GM18907 (cell line): ENCODE data around the gene SFXN5.
"Not testable (repeated sequence)": the region's sequence is repeated elsewhere in the genome, so short reads cannot be mapped to it uniquely, and the experiment has no call there.

Experiments used
- ATAC-seq: cut with Tn5 transposase; IDR thresholded peaks from one replicate; pipeline ENCODE4 v1.9.1; 2021; ENCODE audit warnings: mild to moderate bottlenecking, moderate library complexity; ENCODE audit not compliant: unreplicated experiment

Gene SFXN5

GRCh38 chr2:73101626-73102256 lies 30.2 kb upstream of the SFXN5 start:
- no peak for ATAC-seq

DNA sequence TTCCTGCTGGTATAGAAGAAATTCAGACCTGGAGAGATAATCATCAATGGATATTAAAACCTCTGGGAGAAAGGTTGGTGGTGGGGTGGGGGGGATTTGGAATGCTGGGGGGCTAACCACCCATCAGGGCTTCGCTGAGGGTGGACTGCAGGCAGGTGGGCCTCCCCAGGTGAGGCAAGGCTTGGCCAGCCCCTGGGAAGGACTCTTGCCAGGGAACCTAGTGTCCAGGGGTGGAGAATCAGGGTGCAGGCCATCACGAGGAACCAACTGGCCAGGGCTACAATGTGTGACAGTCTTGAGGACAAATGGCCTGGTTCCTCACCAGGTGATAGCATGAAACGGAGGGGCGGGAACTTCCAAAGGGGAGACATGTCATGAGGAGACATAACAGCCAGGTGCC lies 29.4 kb upstream of the SFXN5 start:
- ATAC-seq = no peak

DNA sequence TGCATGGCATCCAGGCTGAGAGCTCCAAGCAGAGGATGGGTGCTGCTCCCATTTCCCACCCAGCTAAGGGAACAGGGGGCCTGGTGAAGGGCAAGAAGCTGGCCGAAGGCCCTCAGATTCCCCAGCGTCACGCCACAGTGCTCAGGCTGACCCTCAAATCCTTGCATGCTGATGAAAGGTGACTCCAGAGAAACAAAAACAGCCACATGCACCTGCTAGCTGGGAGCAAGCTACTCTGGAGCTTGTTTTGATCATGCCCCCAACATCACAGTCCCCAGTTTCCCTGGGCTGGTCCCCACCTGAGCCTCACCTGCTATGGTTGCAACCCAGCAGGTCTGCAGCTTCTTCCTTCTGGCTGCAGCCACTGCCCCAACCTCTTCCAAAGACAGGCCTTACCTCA lies 28.0 kb upstream of the SFXN5 start:
- ATAC-seq = no peak

DNA sequence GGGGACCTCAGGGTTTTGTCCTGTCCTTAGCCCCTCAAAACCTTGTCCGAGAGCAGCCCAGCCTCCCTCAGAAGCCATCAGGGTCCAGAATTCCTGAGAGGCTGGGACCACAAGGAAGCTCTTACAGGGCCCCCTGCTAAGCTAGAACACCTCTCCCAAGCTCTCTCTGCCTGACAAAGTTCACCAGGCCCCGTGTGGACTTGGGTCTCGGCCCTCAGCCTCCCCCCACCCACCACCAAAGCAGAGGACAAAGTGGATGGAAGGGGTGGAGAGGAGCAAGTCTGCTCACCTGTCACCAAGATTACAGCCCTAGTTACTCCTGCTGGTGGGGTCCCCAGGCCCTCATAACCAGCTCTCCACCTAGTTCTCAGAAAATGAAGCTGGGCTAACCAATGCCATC lies 24.4 kb upstream of the SFXN5 start:
- ATAC-seq = no peak

DNA sequence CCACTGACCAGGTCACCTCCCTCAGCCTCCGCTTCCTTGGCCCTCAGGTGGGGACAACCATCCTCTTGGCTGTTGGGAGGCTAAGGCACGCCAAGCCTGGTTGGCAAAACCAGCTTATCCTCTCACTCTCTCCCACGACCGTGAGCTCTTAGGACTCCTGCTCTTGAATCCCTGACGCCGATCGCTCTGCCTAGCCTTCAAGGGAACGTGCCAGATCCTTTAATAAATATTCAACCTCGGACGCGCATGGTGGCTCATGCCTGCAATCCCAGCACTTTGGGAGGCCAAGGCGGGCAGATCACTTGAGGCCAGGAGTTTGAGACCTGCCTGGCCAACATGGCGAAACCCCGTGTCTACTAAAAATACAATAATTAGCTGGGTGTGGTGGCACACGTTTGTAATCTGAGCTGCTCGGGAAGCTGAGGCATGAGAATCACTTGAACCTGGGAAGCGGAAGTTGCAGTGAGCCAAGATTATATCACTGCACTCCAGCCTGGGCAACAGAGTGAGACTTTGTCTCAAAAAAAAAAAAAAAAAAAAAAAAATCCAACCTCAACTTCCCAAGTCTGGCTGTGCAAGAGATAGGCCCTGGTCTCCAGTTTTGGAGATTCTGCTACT lies 22.2 kb upstream of the SFXN5 start:
- not testable (repeated sequence) for ATAC-seq

- ATAC-seq = no peak
Observed at GRCh38 chr2:73092146-73092783, 20.8 kb upstream of the SFXN5 start.

DNA sequence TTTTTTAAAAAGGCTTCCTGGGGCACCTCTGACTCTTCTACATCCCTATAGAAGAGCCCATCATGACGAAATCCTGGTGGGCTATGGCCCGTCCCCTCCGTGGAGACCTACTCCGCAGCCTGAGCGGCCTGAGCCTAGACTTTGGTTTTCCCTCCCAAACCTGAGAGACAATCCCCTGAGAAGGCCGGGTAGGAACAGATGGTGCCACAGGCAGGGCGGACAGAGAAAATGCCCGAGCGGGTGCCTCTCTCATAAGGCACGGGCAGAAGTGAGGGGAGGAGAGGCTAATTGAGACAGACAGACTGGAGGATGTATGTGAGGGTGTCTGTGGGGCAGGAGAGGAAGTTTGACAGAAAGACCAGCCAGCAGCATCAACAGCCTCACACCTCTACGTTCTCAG lies 20.2 kb upstream of the SFXN5 start:
- ATAC-seq = no peak

DNA sequence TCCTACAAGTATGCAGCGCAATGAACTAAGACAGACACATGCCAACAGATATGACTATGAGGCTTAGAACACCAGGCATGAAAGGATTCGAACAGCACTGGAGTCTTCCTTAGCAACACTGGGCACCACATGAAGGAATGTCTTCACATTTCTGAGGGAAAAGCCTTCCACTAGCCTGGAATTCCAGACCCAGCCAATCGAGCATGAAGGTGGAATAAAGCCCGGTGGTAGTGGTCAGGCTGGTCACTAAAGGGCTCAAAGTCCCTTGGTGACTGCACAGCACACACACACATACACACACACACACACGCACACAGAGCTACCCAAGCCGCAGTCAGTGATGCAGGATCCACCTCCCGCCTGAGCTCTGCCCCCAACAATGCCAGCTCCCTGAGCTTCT lies 19.7 kb upstream of the SFXN5 start:
- ATAC-seq = no peak

DNA sequence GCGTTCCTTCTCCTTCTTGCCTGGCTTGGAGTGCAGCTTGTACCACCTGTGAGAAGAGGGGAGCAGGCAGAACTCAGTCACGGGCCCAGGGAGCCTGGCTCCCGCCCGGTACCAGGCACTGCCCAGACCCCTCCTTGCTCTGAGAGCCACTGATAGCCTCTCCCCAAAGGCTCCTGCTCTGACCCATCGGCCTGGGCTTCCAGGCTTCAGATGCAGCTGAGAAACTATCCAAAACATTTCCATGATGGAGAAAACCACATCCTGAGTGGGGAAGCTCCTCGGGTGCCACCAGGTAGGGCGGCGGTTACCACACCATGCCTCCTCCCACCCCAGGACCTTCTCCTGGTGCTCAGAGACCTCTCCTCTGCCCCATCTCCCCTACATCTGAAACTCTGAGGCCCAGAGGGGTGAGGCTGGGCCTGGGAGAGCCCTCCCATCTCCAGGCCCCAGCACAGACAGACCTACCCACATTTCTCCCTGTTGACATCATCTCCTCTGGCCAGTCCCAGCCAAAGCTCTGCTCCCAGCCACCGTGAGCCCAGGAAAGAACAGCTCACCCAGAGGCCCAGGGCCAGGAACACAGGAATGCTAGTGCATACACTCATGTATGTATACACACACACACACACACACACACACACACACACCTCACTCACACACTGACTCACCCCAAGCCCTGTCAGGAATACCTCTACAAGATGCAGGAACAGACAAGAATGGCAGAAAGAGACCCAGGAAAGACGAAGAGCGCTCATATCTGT lies 17.9 kb upstream of the SFXN5 start:
- no peak for ATAC-seq

DNA sequence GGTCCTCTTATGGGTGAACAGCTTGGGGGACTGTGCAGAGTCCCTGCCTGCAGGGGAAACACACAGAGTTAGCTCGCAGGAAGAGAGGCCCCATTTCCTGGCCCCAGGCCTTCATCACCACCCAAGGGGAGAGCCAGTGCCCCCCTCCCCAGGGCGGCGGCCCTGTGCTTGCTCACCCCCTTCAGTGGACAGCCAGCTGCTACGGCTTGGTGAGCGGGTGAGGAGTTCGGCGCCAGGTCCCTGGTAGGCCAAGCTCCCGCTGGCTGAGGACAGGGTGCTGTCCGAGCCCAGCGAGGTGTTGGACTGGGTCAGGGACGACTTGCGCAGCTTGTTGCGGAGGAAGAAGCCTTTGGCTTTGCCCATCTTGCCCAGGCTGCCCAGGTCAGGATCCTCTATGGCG lies 17.2 kb upstream of the SFXN5 start:
- ATAC-seq = no peak

DNA sequence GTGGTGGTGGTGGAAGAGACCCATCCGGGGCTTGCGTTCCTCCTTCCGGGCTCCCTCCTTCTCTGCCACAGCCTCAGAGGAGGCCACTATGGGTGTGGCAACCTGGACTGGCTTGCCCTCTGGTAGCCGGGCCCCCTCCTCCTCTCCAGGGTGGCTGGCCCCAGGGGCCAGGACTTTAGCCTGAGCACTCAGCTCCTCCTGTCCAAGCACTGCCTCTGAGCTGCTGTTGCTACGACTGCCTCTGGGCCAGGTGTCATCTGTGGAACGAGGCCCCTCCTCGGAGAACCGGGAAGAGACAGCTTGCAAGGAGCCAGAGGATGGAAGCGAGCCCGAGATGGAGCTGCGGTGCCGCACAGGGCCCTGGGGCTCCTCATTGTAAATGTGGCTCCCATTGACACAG lies 16.7 kb upstream of the SFXN5 start:
- no peak for ATAC-seq

GRCh38 chr2:73087311-73087710 lies 15.8 kb upstream of the SFXN5 start:
- ATAC-seq = no peak

GRCh38 chr2:73085691-73086090 lies 14.2 kb upstream of the SFXN5 start:
- peak; percentile 89 for ATAC-seq

- no peak for ATAC-seq
Observed at GRCh38 chr2:73084971-73085370, 13.5 kb upstream of the SFXN5 start.

GRCh38 chr2:73083886-73084800 lies 12.6 kb upstream of the SFXN5 start:
- no peak for ATAC-seq

- ATAC-seq = no peak
Observed at GRCh38 chr2:73082523-73083410, 11.3 kb upstream of the SFXN5 start.

GRCh38 chr2:73081181-73081671 lies 9.7 kb upstream of the SFXN5 start:
- no peak for ATAC-seq

GRCh38 chr2:73080321-73081131 lies 9.0 kb upstream of the SFXN5 start:
- no peak for ATAC-seq

GRCh38 chr2:73079636-73080035 lies 8.1 kb upstream of the SFXN5 start:
- ATAC-seq = no peak
